GM10266 (cell line): ENCODE data around the gene KLK11.

Experiments
- DNase-seq: peaks from one replicate; pipeline ENCODE4 v3.0.0; 2012; ENCODE audit errors: extremely low spot score
- CTCF ChIP-seq: IDR thresholded peaks from 2 replicates; pipeline ENCODE4 v1.5.1; 2012; ENCODE audit warnings: mild to moderate bottlenecking, low read depth; ENCODE audit not compliant: control insufficient read depth, insufficient read depth; ENCODE audit errors: missing control alignments

KLK11 gene

GRCh38 chr19:51030631-51031030, 4.2 kb upstream of the KLK11 start:
- no peak for DNase-seq
- no peak for TF ChIP-seq CTCF

GRCh38 chr19:51029718-51030117, 3.3 kb upstream of the KLK11 start:
- TF ChIP-seq CTCF: no peak
- no peak for DNase-seq

GRCh38 chr19:51027873-51028272, 1.5 kb upstream of the KLK11 start:
- no peak for TF ChIP-seq CTCF
- DNase-seq: no peak

- peak; percentile 25 for DNase-seq
- no peak for TF ChIP-seq CTCF
These were observed 850 bp upstream of the KLK11 start for GRCh38 chr19:51027126-51027806.

GRCh38 chr19:51025809-51026553, 435 bp downstream of the KLK11 start:
- TF ChIP-seq CTCF: no peak
- DNase-seq: peak; percentile 35

GRCh38 chr19:51025401-51025800, 1.0 kb downstream of the KLK11 start:
- DNase-seq: no peak
- TF ChIP-seq CTCF: no peak

- DNase-seq: no peak
- TF ChIP-seq CTCF: no peak
These were observed 1.5 kb downstream of the KLK11 start for GRCh38 chr19:51024924-51025323.
